Stimulated activated CD4-positive, alpha-beta T cell treated with anti-CD3 and anti-CD28 coated beads, Interleukin-1b, Interleukin-23, amount 100 ng/mL, for 4 hours (primary cell): ENCODE measurements around the gene BBLN.

Experiments
- DNase-seq, 2 donors: peaks; one replicate each; pipeline ENCODE4 v3.0.0-alpha.2; 2020; ENCODE audit warnings: low read depth in 2 of 2

The BBLN gene

GRCh38 chr9:128145536-128145935 lies 14.5 kb upstream of the BBLN start:
- DNase-seq = no peak

GRCh38 chr9:128145951-128146351 lies 14.1 kb upstream of the BBLN start:
- DNase-seq = no peak

- no peak for DNase-seq
These were observed 13.4 kb upstream of the BBLN start for GRCh38 chr9:128146591-128147120.

GRCh38 chr9:128148509-128149000 lies 11.5 kb upstream of the BBLN start:
- no peak for DNase-seq

GRCh38 chr9:128149001-128149701 lies 10.9 kb upstream of the BBLN start, which contains the start of gene LCN2:
LCN2 (plus strand) TSS chr9:128149453; CDS start chr9:128149526, 73 bp downstream.
- DNase-seq = no peak

GRCh38 chr9:128149951-128150593 lies 10.0 kb upstream of the BBLN start:
- DNase-seq = no peak

- DNase-seq = no peak
These were observed 9.3 kb upstream of the BBLN start for GRCh38 chr9:128150594-128151308.

- DNase-seq = no peak
These were observed 8.5 kb upstream of the BBLN start for GRCh38 chr9:128151309-128152132.

GRCh38 chr9:128152133-128153059 lies 7.7 kb upstream of the BBLN start:
- no peak for DNase-seq

- no peak for DNase-seq
These were observed 6.8 kb upstream of the BBLN start for GRCh38 chr9:128153060-128153946.

GRCh38 chr9:128153947-128154695 lies 5.9 kb upstream of the BBLN start:
- DNase-seq = no peak

- DNase-seq = no peak
These were observed 4.1 kb upstream of the BBLN start for GRCh38 chr9:128155736-128156500.

GRCh38 chr9:128159522-128159783 lies 612 bp upstream of the BBLN start:
- DNase-seq = peak in 1 of 2 donors; percentile 10

- DNase-seq = peak; percentile 47 to 54
These were observed 530 bp downstream of the BBLN start for GRCh38 chr9:128160603-128160987.

- DNase-seq = no peak
These were observed 1.3 kb downstream of the BBLN start for GRCh38 chr9:128161215-128161902.

GRCh38 chr9:128162215-128163026 lies 2.4 kb downstream of the BBLN start:
- no peak for DNase-seq
